Kidney tubule cell (primary cell): Measurements from ENCODE around the gene MAGEB3.
"Not testable (repeated sequence)": the region's sequence is repeated elsewhere in the genome, so short reads cannot be mapped to it uniquely, and the experiment has no call there.

Experiments used
- DNase-seq: peaks from one replicate; pipeline ENCODE4 v3.0.0-alpha.2; 2018; ENCODE audit warnings: low spot score

Gene MAGEB3

GRCh38 chrX:30230395-30230794 is at the start of gene MAGEB3:
TSS of gene MAGEB3 (plus strand) at chrX:30230657. CDS start at chrX:30235925, 5,268 bp downstream.
- DNase-seq: no peak

DNA sequence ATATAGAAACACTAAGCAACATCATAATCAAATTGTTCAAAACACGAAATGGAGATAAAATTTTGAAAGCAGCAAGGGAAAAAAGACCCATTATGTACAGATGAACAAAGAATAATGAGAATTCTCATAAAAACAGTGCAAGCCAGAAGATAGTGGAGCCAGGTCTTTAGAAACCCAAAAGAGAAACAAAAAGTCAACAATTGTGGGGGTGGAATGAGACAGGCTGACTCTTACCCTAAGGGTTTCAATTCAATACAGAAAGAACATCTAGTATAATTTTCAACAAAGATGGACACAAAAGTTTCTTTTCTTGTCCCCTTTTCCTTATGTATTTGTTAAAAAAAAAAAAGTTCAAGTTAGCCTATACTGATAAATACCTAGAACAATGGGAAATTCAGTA is 49.1 kb upstream of the MAGEB3 start:
- DNase-seq: no peak

- no peak for DNase-seq
Observed at GRCh38 chrX:30183554-30183953, 46.9 kb upstream of the MAGEB3 start.

DNA sequence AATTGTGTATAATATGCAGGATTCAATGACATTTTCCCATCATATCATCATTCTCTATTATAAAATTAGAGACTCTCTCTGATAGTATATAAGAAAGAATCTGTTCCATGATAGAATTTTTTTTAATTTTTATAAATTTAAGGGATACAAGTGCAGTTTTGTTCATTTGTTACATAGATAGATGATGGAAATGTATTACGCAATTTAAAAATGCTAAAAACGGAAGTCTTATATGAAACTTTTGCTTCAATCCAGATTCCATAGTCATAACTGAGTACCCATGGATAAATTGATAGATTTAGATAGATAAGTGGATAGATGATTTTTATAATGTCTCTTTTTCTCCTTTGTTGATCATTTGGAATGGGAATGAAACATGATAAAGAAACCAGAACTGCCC is 40.0 kb upstream of the MAGEB3 start:
- DNase-seq: no peak

DNA sequence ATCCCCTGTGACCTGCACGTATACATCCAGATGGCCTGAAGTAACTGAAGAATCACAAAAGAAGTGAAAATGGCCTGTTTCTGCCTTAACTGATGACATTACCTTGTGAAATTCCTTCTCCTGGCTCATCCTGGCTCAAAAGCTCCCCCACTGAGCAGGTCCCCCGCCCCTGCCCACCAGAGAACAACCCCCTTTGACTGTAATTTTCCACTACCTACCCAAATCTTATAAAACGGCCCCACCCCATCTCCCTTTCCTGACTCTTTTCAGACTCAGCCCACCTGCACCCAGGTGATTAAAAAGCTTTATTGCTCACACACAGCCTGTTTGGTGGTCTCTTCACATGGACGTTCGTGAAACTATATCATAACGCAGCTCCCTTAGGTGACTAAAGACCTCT is 36.5 kb upstream of the MAGEB3 start:
- not testable (repeated sequence) for DNase-seq

DNA sequence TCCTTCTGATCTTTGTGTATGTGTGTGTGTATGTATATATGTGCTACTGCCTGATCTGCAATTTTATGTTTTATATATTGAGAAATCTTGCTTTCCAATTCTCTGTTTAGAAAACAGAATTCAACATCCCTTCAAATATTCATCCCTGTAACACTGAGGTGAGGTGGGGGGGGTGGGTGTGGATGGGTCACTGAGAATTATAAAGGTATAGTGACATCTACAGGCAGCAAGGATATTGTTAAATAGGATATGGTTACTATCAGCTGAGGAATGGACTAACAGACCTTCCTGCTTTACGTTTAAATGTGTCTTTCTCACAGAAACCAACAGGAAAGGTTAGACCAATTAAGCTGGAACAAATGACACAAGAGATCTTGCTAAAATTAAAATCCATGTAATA is 34.1 kb upstream of the MAGEB3 start:
- DNase-seq: peak; percentile 10

GRCh38 chrX:30212172-30212571 is 18.3 kb upstream of the MAGEB3 start:
- DNase-seq: no peak

GRCh38 chrX:30215357-30215843 is 15.1 kb upstream of the MAGEB3 start, which contains the start of gene MAGEB2:
TSS of gene MAGEB2 (plus strand) at chrX:30215563. CDS start at chrX:30218581, 3,018 bp downstream.
- no peak for DNase-seq

DNA sequence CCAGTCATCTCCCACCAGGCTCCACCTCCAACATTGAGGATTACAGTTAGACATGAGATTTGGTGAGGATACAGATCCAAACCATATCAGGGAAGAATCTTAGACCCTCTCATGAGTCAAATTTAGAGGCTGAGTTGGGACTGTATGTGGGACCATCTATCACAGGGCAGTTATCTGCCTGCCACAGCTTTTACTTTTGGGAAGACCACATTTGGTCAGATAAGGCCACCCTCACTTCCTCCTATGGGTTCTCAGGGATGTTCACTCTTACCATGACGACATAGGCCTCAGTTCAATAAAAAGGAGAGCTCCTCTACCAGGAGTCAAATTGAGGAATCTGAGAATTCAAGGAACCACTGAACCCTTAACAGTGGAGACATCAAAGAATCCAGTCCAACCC is 13.0 kb upstream of the MAGEB3 start:
- DNase-seq: no peak

- DNase-seq: no peak
Observed at GRCh38 chrX:30219372-30219771, 11.1 kb upstream of the MAGEB3 start.

DNA sequence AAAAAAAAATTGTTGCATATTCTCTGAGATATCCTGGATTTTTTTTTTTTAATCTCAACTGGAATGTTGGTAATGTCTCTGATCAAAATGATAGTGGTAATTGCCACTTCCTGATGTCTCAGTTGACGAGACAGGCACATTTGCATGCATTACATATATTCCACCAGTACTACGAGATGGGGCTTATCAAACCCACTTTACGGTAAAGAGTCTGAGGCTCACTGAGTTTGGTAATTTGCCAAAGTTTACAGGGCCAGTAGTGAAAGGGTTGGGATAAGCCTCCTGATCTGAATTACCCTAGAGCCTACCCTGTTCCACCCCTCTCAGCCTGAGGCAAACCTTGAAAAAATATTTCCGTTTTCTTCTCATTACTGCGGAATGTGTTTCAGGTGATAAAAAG is 9.8 kb upstream of the MAGEB3 start:
- no peak for DNase-seq

GRCh38 chrX:30224536-30224935 is 5.9 kb upstream of the MAGEB3 start:
- no peak for DNase-seq

DNA sequence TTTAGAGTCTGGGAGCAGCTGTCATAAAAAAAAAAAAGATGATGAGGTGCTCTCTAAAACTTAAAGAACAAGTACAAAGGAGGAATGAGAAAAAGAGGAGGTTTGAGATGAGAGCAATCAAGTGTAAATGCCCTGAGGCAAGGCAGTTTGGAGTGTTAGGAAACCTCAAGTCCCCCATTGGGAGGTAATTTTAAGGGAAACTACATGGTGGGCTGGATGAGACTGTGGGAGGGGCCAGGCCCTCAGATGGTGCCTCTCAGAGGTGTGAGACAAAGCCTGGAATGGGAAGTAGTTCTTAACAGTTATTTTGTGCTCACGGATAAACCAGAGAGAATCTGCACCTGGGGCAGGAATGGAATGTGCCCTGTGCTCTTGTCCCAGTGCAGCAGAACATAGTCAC is 1.9 kb upstream of the MAGEB3 start:
- DNase-seq: no peak

DNA sequence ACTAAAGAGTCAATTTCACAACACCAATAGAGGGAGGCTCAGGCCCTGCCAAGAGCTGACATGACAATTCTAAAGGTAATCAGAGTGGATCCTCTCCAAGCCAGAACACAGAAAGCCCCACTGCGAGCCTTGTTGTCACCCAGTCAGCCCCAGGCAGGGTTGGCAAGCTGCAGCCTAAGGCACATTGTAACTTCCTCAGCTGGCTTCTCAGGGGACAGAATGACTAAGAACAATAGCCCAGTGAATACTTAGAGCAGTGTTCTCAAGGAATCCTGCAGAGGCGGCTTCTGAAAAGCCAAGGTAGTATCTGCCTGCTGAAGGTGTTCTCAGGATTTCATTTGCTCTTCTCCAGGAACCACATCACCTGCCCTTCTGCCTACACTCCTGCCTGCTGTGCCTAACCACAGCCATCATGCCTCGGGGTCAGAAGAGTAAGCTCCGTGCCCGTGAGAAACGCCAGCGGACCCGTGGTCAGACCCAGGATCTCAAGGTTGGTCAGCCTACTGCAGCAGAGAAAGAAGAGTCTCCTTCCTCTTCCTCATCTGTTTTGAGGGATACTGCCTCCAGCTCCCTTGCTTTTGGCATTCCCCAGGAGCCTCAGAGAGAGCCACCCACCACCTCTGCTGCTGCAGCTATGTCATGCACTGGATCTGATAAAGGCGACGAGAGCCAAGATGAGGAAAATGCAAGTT is 11.4 kb downstream of the MAGEB3 start, which contains the start of gene MAGEB4:
MAGEB4 (plus strand) TSS at position 277 of the 692 bp plus-strand sequence; CDS start at position 413, 136 bp downstream.
- no peak for DNase-seq

DNA sequence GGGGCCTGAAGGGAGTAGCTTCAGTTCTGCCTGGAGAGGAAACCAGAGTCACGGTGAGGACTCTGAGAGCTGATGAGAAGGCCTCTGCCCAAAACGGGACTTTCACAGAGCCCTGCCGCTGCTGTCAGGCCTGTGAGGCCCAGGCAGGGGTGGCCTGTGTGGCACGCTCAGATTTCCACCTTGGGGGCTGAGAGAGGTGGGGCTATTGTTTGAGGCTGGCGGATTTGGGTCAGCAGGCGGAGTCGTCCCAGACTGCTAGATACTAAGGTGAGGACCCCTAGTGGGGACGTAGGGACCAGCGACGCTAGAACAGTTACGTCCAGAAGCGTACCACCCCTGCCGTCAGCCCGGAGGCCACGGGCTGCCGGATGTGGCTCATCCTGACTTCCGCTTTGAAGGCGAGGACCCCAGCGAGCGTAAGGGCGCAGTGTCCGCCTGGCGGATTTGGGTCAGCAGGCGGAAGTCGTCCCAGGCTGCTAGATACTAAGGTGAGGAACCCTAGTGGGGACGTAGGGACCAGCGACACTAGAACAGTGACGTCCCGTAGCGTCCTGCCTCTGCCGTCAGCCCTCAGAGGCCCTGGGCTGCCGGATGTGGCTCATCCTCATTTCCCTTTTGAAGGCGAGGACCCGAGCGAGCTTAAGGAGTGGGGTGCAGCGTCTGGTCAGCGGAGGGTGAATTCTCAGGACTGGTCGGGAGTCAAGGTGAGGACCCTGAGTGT is 16.5 kb downstream of the MAGEB3 start, which contains the start of gene MAGEB1:
MAGEB1 (plus strand) TSS at position 378 of the 721 bp plus-strand sequence. CDS start 3,348 bp downstream, outside the sequence.
- no peak for DNase-seq

GRCh38 chrX:30248854-30249253 is 18.4 kb downstream of the MAGEB3 start:
- no peak for DNase-seq

- no peak for DNase-seq
Observed at GRCh38 chrX:30253257-30253656, 22.8 kb downstream of the MAGEB3 start.

- DNase-seq: no peak
Observed at GRCh38 chrX:30259927-30260326, 29.5 kb downstream of the MAGEB3 start.

DNA sequence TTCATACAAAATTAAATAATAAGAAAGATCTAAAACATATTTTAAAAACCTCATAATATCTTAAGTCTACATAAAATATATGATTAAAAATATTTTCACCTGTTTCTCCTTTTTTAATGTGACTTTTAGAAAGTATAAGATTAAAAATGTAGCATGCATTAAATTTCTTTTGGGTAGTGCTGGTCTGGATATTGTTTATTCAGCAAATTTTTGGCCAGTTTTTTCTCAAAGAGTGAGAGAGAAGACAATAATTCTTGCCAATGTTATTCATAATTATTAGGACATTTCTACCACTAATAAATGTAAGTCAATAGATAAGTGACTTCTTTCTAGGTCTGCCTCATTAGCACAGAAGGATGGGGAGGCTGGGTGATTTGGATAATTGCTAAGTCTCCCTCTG is 30.6 kb downstream of the MAGEB3 start:
- no peak for DNase-seq

- no peak for DNase-seq
Observed at GRCh38 chrX:30262763-30263162, 32.3 kb downstream of the MAGEB3 start.

DNA sequence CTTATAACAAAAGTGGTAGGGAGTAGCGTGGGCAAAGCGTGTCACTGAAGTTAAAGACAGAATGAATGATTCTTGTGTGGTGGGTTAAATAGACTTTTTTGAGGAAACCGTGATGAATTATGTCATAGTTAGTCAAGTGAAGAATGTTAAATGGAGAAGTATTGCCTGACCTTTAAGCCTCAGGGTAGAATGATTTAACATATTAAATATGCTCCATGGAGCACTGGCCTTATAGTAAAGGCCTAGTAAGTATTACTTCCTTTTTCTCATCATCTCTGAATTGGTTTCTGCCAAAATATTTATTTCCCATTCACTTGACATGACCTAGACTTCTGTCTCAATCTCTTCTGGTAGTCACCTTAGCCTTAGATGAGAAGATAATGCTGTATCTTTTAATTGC is 40.2 kb downstream of the MAGEB3 start:
- peak; percentile 34 for DNase-seq

DNA sequence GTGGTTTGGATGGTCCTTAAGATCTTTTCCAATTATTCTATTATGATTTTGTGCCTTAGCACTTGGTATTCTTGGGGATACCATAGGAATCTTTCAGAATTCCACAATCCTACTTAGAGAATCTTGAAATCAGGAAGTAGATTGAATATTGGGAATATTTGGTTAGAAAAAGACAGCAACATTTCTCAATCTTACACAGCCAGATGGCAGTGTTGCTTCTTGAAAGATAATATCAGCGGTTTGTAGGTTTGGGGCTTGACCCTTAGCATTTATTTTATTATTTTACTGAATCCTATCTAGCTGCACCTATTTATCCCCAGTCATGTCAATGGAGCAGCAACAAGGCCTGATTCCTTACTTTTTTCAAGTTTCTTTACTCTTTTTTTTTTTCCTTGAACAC is 45.0 kb downstream of the MAGEB3 start:
- DNase-seq: peak; percentile 46

DNA sequence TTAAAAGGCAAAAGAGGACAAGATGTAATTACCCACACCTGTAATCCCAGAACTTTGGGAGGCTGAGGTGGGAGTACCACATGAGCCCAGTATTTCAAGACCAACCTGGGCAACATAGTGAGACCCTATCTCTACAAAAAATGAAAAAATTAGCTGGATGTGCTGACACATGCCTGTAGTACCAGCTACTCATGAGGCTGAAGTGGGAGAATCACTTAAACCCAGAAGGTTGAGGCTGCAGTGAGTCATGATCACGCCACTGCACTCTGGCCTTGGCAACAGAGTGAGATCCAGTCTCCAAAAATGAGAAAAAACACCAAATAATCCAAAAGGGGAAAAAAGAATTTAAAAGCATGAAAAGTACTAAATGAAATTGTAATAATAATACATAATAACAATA is 47.9 kb downstream of the MAGEB3 start:
- DNase-seq: peak; percentile 56
